Measurements from ENCODE around the gene ZNF638. TPM values are rescaled to one million over a fixed set of nuclear protein-coding genes. Genes with fewer than 3 reads are reported as not detected.

The ZNF638 gene
- total and polyA plus RNA-seq, 10 of the 15 experiments (the other 5 are each of a cell fraction or from before 2014, with no cell fraction given): 37.6 to 133 (median 64.5) TPM

- TF ChIP-seq REST (IDR thresholded peaks at IDR 0.05; ENCODE audit: low read depth, low read length) (0 out of 2 replicates have a peak, but pooled peaks have one; percentile 11), PML (IDR thresholded peaks at IDR 0.05; ENCODE audit: low read length) (peak; percentile 74; the same call in 1 of the 2 replicates), CREB1 (IDR thresholded peaks at IDR 0.05; ENCODE audit: low read depth) (no peak), TBL1XR1 (IDR thresholded peaks at IDR 0.05; ENCODE audit: low read depth, low read length) (no peak), ZBTB11 (CRISPR knock-in tag; IDR thresholded peaks at IDR 0.05) (no peak), CHD4 (IDR thresholded peaks at IDR 0.05) (no peak), TCF12 (IDR thresholded peaks at IDR 0.05; ENCODE audit: low read depth, low read length) (no peak), PRDM15 (CRISPR knock-in tag; IDR thresholded peaks at IDR 0.05) (no peak), E4F1 (IDR thresholded peaks at IDR 0.05; ENCODE audit: borderline replicate concordance, partially characterized antibody) (no peak), E2F4 (IDR thresholded peaks at IDR 0.05; ENCODE audit: low read depth, low read length) (0 out of 2 replicates have a peak, but pooled peaks have one; percentile 17), ZNF274 (IDR thresholded peaks at IDR 0.05; ENCODE audit: insufficient read depth, insufficient read length) (no peak), EGR1 (IDR thresholded peaks at IDR 0.05; ENCODE audit: borderline replicate concordance in 1 of 2, low read depth in 2 of 2, low read length in 2 of 2) (peak in 1 of 2 experiments; percentile 87; a peak in 2 of 3 replicates), STAT1 (conservative IDR thresholded peaks at IDR 0.05) (peak; percentile 84), RB1 (IDR thresholded peaks at IDR 0.05; ENCODE audit: borderline replicate concordance) (no peak)
These were observed at the start of gene ZNF638 (continued) for GRCh38 chr2:71331581-71332434.

Data from GM12878 (cell line).